ENCODE measurements around the gene ARMH2. TPM values are rescaled to one million over a fixed set of nuclear protein-coding genes. Genes with fewer than 3 reads are reported as not detected.
"Not testable (repeated sequence)": the region's sequence is repeated elsewhere in the genome, so short reads cannot be mapped to it uniquely, and the experiment has no call there.

The ARMH2 gene
- polyA plus RNA-seq, 1 donor from 2014 or later, result 0.73 TPM

- Histone ChIP-seq H3K9me2 (ENCODE audit: insufficient read depth, low read length) (no peaks in the 10 kb centered on the region), H3K79me2 (replicated peaks; ENCODE audit: insufficient read depth, low read length) (no peaks in the 10 kb centered on the region), H3K9ac (ENCODE audit: low read length) (no peak overlapping the region), H3K27me3 (ENCODE audit: insufficient read depth, low read depth, low read length) (no peaks in the 10 kb centered on the region), H3F3A (ENCODE audit: insufficient read depth, low read length, poor library complexity, severe bottlenecking) (no peaks in the 10 kb centered on the region), H3K9me3 (ENCODE audit: low read length) (no peaks in the 10 kb centered on the region), H3K4me2 (ENCODE audit: low read length) (no peak overlapping the region), H4K20me1 (ENCODE audit: insufficient read depth) (no peaks in the 10 kb centered on the region), H3K4me3 (ENCODE audit: low read length) (no peak overlapping the region), H2AFZ (ENCODE audit: low read depth, low read length) (no peak overlapping the region), H3K36me3 (ENCODE audit: insufficient read depth, low read length) (no peaks in the 10 kb centered on the region), H3K27ac (ENCODE audit: low read length) (no peak overlapping the region)
- TF ChIP-seq TAF1 (IDR thresholded peaks at IDR 0.05; ENCODE audit: low read depth), result no peak
- TF ChIP-seq MXI1 (conservative IDR thresholded peaks at IDR 0.05; ENCODE audit: poor library complexity, severe bottlenecking), result no peak
- TF ChIP-seq, protein P1, sequence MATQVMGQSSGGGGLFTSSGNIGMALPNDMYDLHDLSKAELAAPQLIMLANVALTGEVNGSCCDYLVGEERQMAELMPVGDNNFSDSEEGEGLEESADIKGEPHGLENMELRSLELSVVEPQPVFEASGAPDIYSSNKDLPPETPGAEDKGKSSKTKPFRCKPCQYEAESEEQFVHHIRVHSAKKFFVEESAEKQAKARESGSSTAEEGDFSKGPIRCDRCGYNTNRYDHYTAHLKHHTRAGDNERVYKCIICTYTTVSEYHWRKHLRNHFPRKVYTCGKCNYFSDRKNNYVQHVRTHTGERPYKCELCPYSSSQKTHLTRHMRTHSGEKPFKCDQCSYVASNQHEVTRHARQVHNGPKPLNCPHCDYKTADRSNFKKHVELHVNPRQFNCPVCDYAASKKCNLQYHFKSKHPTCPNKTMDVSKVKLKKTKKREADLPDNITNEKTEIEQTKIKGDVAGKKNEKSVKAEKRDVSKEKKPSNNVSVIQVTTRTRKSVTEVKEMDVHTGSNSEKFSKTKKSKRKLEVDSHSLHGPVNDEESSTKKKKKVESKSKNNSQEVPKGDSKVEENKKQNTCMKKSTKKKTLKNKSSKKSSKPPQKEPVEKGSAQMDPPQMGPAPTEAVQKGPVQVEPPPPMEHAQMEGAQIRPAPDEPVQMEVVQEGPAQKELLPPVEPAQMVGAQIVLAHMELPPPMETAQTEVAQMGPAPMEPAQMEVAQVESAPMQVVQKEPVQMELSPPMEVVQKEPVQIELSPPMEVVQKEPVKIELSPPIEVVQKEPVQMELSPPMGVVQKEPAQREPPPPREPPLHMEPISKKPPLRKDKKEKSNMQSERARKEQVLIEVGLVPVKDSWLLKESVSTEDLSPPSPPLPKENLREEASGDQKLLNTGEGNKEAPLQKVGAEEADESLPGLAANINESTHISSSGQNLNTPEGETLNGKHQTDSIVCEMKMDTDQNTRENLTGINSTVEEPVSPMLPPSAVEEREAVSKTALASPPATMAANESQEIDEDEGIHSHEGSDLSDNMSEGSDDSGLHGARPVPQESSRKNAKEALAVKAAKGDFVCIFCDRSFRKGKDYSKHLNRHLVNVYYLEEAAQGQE (IDR thresholded peaks at IDR 0.05; ENCODE audit: borderline replicate concordance), result no peak
- TF ChIP-seq POLR2AphosphoS5 (IDR thresholded peaks at IDR 0.05), result no peak
- no peak for TF ChIP-seq RAD21 (conservative IDR thresholded peaks at IDR 0.05)
- TF ChIP-seq, protein P2, sequence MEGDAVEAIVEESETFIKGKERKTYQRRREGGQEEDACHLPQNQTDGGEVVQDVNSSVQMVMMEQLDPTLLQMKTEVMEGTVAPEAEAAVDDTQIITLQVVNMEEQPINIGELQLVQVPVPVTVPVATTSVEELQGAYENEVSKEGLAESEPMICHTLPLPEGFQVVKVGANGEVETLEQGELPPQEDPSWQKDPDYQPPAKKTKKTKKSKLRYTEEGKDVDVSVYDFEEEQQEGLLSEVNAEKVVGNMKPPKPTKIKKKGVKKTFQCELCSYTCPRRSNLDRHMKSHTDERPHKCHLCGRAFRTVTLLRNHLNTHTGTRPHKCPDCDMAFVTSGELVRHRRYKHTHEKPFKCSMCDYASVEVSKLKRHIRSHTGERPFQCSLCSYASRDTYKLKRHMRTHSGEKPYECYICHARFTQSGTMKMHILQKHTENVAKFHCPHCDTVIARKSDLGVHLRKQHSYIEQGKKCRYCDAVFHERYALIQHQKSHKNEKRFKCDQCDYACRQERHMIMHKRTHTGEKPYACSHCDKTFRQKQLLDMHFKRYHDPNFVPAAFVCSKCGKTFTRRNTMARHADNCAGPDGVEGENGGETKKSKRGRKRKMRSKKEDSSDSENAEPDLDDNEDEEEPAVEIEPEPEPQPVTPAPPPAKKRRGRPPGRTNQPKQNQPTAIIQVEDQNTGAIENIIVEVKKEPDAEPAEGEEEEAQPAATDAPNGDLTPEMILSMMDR (IDR thresholded peaks at IDR 0.05; ENCODE audit: poor library complexity, severe bottlenecking), result no peak
- TF ChIP-seq EP300 (conservative IDR thresholded peaks at IDR 0.05; ENCODE audit: poor library complexity, severe bottlenecking), result no peak
- no peak for TF ChIP-seq SMC3 (conservative IDR thresholded peaks at IDR 0.05; ENCODE audit: poor library complexity)
- no peak for TF ChIP-seq EZH2 (IDR thresholded peaks at IDR 0.05; ENCODE audit: borderline replicate concordance, insufficient read depth, low read length, poor library complexity, severe bottlenecking)
These were observed 41.1 kb downstream of the ARMH2 start for GRCh38 chr6:24757611-24758010.

GRCh38 chr6:24755279-24755678 is 43.4 kb downstream of the ARMH2 start:
- no peaks in the 10 kb centered on the region for H3K27me3 ChIP-seq (ENCODE audit: insufficient read depth, low read depth, low read length)
- no peaks in the 10 kb centered on the region for H4K20me1 ChIP-seq (ENCODE audit: insufficient read depth)
- TF ChIP-seq RAD21 (conservative IDR thresholded peaks at IDR 0.05) (no peak), TAF1 (IDR thresholded peaks at IDR 0.05; ENCODE audit: low read depth) (no peak), EP300 (conservative IDR thresholded peaks at IDR 0.05; ENCODE audit: poor library complexity, severe bottlenecking) (no peak), EZH2 (IDR thresholded peaks at IDR 0.05; ENCODE audit: borderline replicate concordance, insufficient read depth, low read length, poor library complexity, severe bottlenecking) (no peak), POLR2AphosphoS5 (IDR thresholded peaks at IDR 0.05) (no peak), MXI1 (conservative IDR thresholded peaks at IDR 0.05; ENCODE audit: poor library complexity, severe bottlenecking) (no peak), SMC3 (conservative IDR thresholded peaks at IDR 0.05; ENCODE audit: poor library complexity) (no peak)
- TF ChIP-seq, protein P1 (IDR thresholded peaks at IDR 0.05; ENCODE audit: borderline replicate concordance), result no peak
- TF ChIP-seq, protein P2 (IDR thresholded peaks at IDR 0.05; ENCODE audit: poor library complexity, severe bottlenecking), result no peak
- no peak overlapping the region for H2AFZ ChIP-seq (ENCODE audit: low read depth, low read length)
- no peaks in the 10 kb centered on the region for H3F3A ChIP-seq (ENCODE audit: insufficient read depth, low read length, poor library complexity, severe bottlenecking)
- no peaks in the 10 kb centered on the region for H3K9me3 ChIP-seq (ENCODE audit: low read length)
- no peak overlapping the region for H3K9ac ChIP-seq (ENCODE audit: low read length)
- no peaks in the 10 kb centered on the region for H3K36me3 ChIP-seq (ENCODE audit: insufficient read depth, low read length)
- H3K9me2 ChIP-seq (ENCODE audit: insufficient read depth, low read length), result no peaks in the 10 kb centered on the region
- H3K27ac ChIP-seq (ENCODE audit: low read length), result no peak overlapping the region
- no peaks in the 10 kb centered on the region for H3K79me2 ChIP-seq (replicated peaks; ENCODE audit: insufficient read depth, low read length)
- H3K4me3 ChIP-seq (ENCODE audit: low read length), result no peak overlapping the region
- H3K4me2 ChIP-seq (ENCODE audit: low read length), result no peak overlapping the region

GRCh38 chr6:24754378-24754777 is 44.3 kb downstream of the ARMH2 start:
- not testable (repeated sequence) for H3K9me3 ChIP-seq (ENCODE audit: low read length); H3K79me2 ChIP-seq (replicated peaks; ENCODE audit: insufficient read depth, low read length); H2AFZ ChIP-seq (ENCODE audit: low read depth, low read length); H3K4me2 ChIP-seq (ENCODE audit: low read length); H3K27me3 ChIP-seq (ENCODE audit: insufficient read depth, low read depth, low read length); H3K9ac ChIP-seq (ENCODE audit: low read length); H3K27ac ChIP-seq (ENCODE audit: low read length); H3F3A ChIP-seq (ENCODE audit: insufficient read depth, low read length, poor library complexity, severe bottlenecking); H3K4me3 ChIP-seq (ENCODE audit: low read length); H3K36me3 ChIP-seq (ENCODE audit: insufficient read depth, low read length); H3K9me2 ChIP-seq (ENCODE audit: insufficient read depth, low read length); H4K20me1 ChIP-seq (ENCODE audit: insufficient read depth)

Data from neural cell (in vitro differentiated cells).